Ishikawa (cell line): ENCODE results near the gene KRT7.
"Not testable (repeated sequence)": the region's sequence is repeated elsewhere in the genome, so short reads cannot be mapped to it uniquely, and the experiment has no call there.

ENCODE experiments used
- EGR1 ChIP-seq: IDR thresholded peaks from 2 replicates; pipeline ENCODE4 v1.6.1; 2012
- USF1 ChIP-seq: IDR thresholded peaks from 2 replicates; pipeline ENCODE4 v1.6.1; 2012

- not testable (repeated sequence) for TF ChIP-seq EGR1, USF1
These were observed 54.1 kb downstream of the KRT7 start for GRCh38 chr12:52286857-52287785.
